ENCODE measurements around the gene SPRED1.
A peak's percentile ranks its signal among the peaks of the same experiment; 100 is the strongest.

Gene SPRED1

GRCh38 chr15:38252481-38253350 lies at the start of gene SPRED1:
Gene SPRED1, plus strand, starts transcription at chr15:38252836. Its CDS starts 350 bp downstream, at chr15:38253186.
- no peak for TF ChIP-seq CTCF (conservative IDR thresholded peaks at IDR 0.05; ENCODE audit: low read depth, low read length)
- peak within 1 kb of the TSS; percentile 97 for H3K4me3 ChIP-seq (ENCODE audit: low read length)
- no peak for DNase-seq (ENCODE audit: low read depth)

GRCh38 chr15:38205526-38206272 lies 46.9 kb upstream of the SPRED1 start:
- no peak for TF ChIP-seq CTCF (conservative IDR thresholded peaks at IDR 0.05; ENCODE audit: low read depth, low read length)
- no peak overlapping the region for H3K4me3 ChIP-seq (ENCODE audit: low read length)
- no peak for DNase-seq (ENCODE audit: low read depth)

- no peak overlapping the region for H3K4me3 ChIP-seq (ENCODE audit: low read length)
- DNase-seq (ENCODE audit: low read depth) = no peak
Observed at GRCh38 chr15:38207621-38208020, 45.0 kb upstream of the SPRED1 start.

GRCh38 chr15:38208206-38208605 lies 44.4 kb upstream of the SPRED1 start:
- DNase-seq (ENCODE audit: low read depth) = no peak
- no peak overlapping the region for H3K4me3 ChIP-seq (ENCODE audit: low read length)
- no peak for TF ChIP-seq CTCF (conservative IDR thresholded peaks at IDR 0.05; ENCODE audit: low read depth, low read length)

More at GRCh38 chr15:38207621-38208020, 45.0 kb upstream of the SPRED1 start:
- TF ChIP-seq CTCF (conservative IDR thresholded peaks at IDR 0.05; ENCODE audit: low read depth, low read length) = no peak

GRCh38 chr15:38208779-38209178 lies 43.9 kb upstream of the SPRED1 start:
- no peak overlapping the region for H3K4me3 ChIP-seq (ENCODE audit: low read length)
- DNase-seq (ENCODE audit: low read depth) = no peak
- TF ChIP-seq CTCF (conservative IDR thresholded peaks at IDR 0.05; ENCODE audit: low read depth, low read length) = no peak

- DNase-seq (ENCODE audit: low read depth) = no peak
- no peak for TF ChIP-seq CTCF (conservative IDR thresholded peaks at IDR 0.05; ENCODE audit: low read depth, low read length)
- H3K4me3 ChIP-seq (ENCODE audit: low read length) = no peak overlapping the region
Observed at GRCh38 chr15:38211249-38211648, 41.4 kb upstream of the SPRED1 start.
